K562 (cell line): ENCODE data around the gene COG6. TPM values are rescaled to one million over a fixed set of nuclear protein-coding genes. Genes with fewer than 3 reads are reported as not detected.

Experiments
- ATAC-seq: fragments of 200-7000 bp; cut with Tn5 transposase; 3 replicates; pipeline ENCODE4 v1.9.1; 2020; ENCODE audit warnings: moderate library complexity
- BruUV-seq: library from RNA; stranded (reverse); fragments of 400-500 nt; replicated peaks from 2 replicates; lab custom pipeline; 2021; lab: Mats Ljungman, UMichigan
- CTCF ChIA-PET: fragments of 300-600 bp; formaldehyde crosslinking; extraction: SDS; loops from one replicate; lab custom pipeline; 2021; ENCODE audit warnings: low intra/inter-chr PET ratio; lab: Yijun Ruan, JAX
- POLR2A ChIA-PET: fragments of 300-600, 350-650 bp; sonication (Branson Sonifier 250); formaldehyde crosslinking; extraction: SDS; loops from one replicate; lab custom pipeline; 2021; ENCODE audit warnings: antibody characterized with exemption, inconsistent platforms; lab: Yijun Ruan, JAX
- DNase-seq, 4 experiments: peaks; one replicate each; pipeline versions ENCODE4 v3.0.0 to v3.0.0-alpha.2; 2011 to 2018; ENCODE audit warnings: low spot score in 3 of 4, mixed read lengths in 3 of 4; ENCODE audit errors: extremely low read depth in 1 of 4
- FAIRE-seq: peaks from 2 replicates; lab custom pipeline; 2011; peaks lifted over from hg19 to GRCh38; lab: Jason Lieb, UNC
- H2AFZ ChIP-seq: 2 replicates; pipeline ENCODE4 v1.6.0; 2011; ENCODE audit warnings: low read depth, low read length, control low read depth, inconsistent platforms
- H3K27ac ChIP-seq: fragments of 200-600 bp; 3 replicates; pipeline ENCODE4 v1.8.0; 2011; ENCODE audit warnings: low read depth, mild to moderate bottlenecking, control low read depth, inconsistent platforms, low read length, moderate library complexity, mixed read lengths; ENCODE audit errors: extremely low read depth
- H3K27me3 ChIP-seq, 2 experiments: fragments of 300-600 bp in 1 of 2; 2 replicates in 1 of 2; 3 replicates in 1 of 2; pipeline versions ENCODE4 v1.6.0 to v1.8.0; 2011; ENCODE audit warnings: inconsistent platforms in 2 of 2, low read length in 2 of 2, mild to moderate bottlenecking in 1 of 2, mixed read lengths in 1 of 2, moderate library complexity in 1 of 2; ENCODE audit not compliant: control insufficient read depth in 2 of 2, insufficient read depth in 2 of 2
- H3K36me3 ChIP-seq: fragments of 300-600 bp; 3 replicates; pipeline ENCODE4 v1.8.0; 2011; ENCODE audit warnings: mild to moderate bottlenecking, low read length, inconsistent platforms; ENCODE audit not compliant: control insufficient read depth, insufficient read depth
- H3K4me1 ChIP-seq, 2 experiments: fragments of 200-600 bp in 1 of 2; replicated peaks in 1 of 2; 2 replicates in 1 of 2; 3 replicates in 1 of 2; pipeline versions ENCODE4 v1.5.1 to v1.8.0; 2011; ENCODE audit warnings: inconsistent platforms in 2 of 2, low read length in 2 of 2, mild to moderate bottlenecking in 1 of 2, mixed read lengths in 1 of 2, moderate library complexity in 1 of 2; ENCODE audit not compliant: control insufficient read depth in 2 of 2, insufficient read depth in 2 of 2
- H3K4me2 ChIP-seq: 2 replicates; pipeline ENCODE4 v1.6.1; 2011; ENCODE audit warnings: low read length, control low read depth, inconsistent platforms, mixed read lengths; ENCODE audit not compliant: insufficient read depth
- H3K4me3 ChIP-seq: fragments of 200-600 bp; sonication (generic), shearing (Covaris generic); 2 replicates; pipeline ENCODE4 v1.5.1; 2016; ENCODE audit warnings: control low read depth, inconsistent platforms
- H3K79me2 ChIP-seq: fragments of 200-600 bp; 3 replicates; pipeline ENCODE4 v1.8.0; 2011; ENCODE audit warnings: low read length, inconsistent platforms; ENCODE audit not compliant: control insufficient read depth, insufficient read depth
- H3K9ac ChIP-seq, 2 experiments: 2 replicates each; pipeline versions ENCODE4 v1.6.0 to v1.6.1; 2011; ENCODE audit warnings: low read depth in 2 of 2, low read length in 2 of 2, control low read depth in 1 of 2, inconsistent platforms in 1 of 2, mild to moderate bottlenecking in 1 of 2, mixed read lengths in 1 of 2; ENCODE audit not compliant: insufficient read depth in 1 of 2
- H3K9me1 ChIP-seq: one replicate; pipeline ENCODE4 v1.6.0; 2011; ENCODE audit warnings: inconsistent platforms, mild to moderate bottlenecking, low read length, moderate library complexity; ENCODE audit not compliant: control insufficient read depth, insufficient read depth
- H3K9me3 ChIP-seq: replicated peaks from 2 replicates; pipeline ENCODE4 v1.5.1; 2011; ENCODE audit warnings: low read depth, low read length, inconsistent platforms; ENCODE audit not compliant: control insufficient read depth, insufficient read depth
- H4K20me1 ChIP-seq: replicated peaks from 2 replicates; pipeline ENCODE4 v1.6.1; 2011; ENCODE audit warnings: low read length, inconsistent platforms, mixed read lengths; ENCODE audit not compliant: control insufficient read depth, insufficient read depth
- BRF1 ChIP-seq: IDR thresholded peaks from 3 replicates; pipeline ENCODE4 v1.6.1; 2011; ENCODE audit warnings: borderline replicate concordance, mild to moderate bottlenecking; ENCODE audit not compliant: insufficient read length; ENCODE audit errors: extremely low read depth
- CCAR2 ChIP-seq: fragments of 200-400 bp; formaldehyde crosslinking; IDR thresholded peaks from 2 replicates; pipeline ENCODE4 v1.6.1; 2017; ENCODE audit warnings: mild to moderate bottlenecking, low read depth, low read length
- CHCHD3 ChIP-seq: fragments of 250-450 bp; sonication (Bioruptor Pico); IDR thresholded peaks from 2 replicates; pipeline ENCODE4 v2.1.2; 2022; ENCODE audit warnings: mild to moderate bottlenecking
- FOXA1 ChIP-seq: fragments of 450-650 bp; IDR thresholded peaks from 2 replicates; pipeline ENCODE4 v1.6.1; 2016; ENCODE audit warnings: mild to moderate bottlenecking, borderline replicate concordance
- GATAD2B ChIP-seq: fragments of 450-650 bp; IDR thresholded peaks from 2 replicates; pipeline ENCODE4 v1.6.1; 2017; ENCODE audit warnings: mild to moderate bottlenecking, borderline replicate concordance
- HLTF ChIP-seq: fragments of 450-650 bp; IDR thresholded peaks from 2 replicates; pipeline ENCODE4 v1.6.1; 2016
- KHSRP ChIP-seq: fragments of 450-650 bp; IDR thresholded peaks from 2 replicates; pipeline ENCODE4 v1.6.1; 2017
- RBM17 ChIP-seq: fragments of 200-400 bp; formaldehyde crosslinking; IDR thresholded peaks from 2 replicates; pipeline ENCODE4 v1.6.1; 2017; ENCODE audit warnings: low read depth, mild to moderate bottlenecking, low read length, borderline replicate concordance
- TAF7 ChIP-seq: fragments of 450-650 bp; IDR thresholded peaks from 2 replicates; pipeline ENCODE4 v1.6.1; 2016; ENCODE audit warnings: missing genetic modification characterization, missing compliant biosample characterization
- ZKSCAN1 ChIP-seq: fragments of 150-350 bp; IDR thresholded peaks from 2 replicates; pipeline ENCODE4 v1.6.1; 2016; ENCODE audit warnings: low read depth, low read length
- ZNF436 ChIP-seq: fragments of 250-450, 450-650 bp; sonication (Bioruptor Pico); formaldehyde crosslinking; IDR thresholded peaks from 2 replicates; pipeline ENCODE4 v1.7.0; 2020; ENCODE audit warnings: mild to moderate bottlenecking
- ZNF583 ChIP-seq: fragments of 250-450 bp; sonication (Bioruptor Pico); IDR thresholded peaks from 2 replicates; pipeline ENCODE4 v1.4.0; 2020
- WGBS: fragments of 100-300 bp; shearing (Covaris generic); methylation state at CpG from one replicate; pipeline ENCODE4 v1.1.6; 2016; ENCODE audit warnings: low coverage, mixed read lengths; ENCODE audit not compliant: insufficient coverage; ENCODE audit errors: missing lambda C conversion rate; 5-methylcytosine and 5-hydroxymethylcytosine counted together
- in situ Hi-C: fragments of 300-500 bp; cut with MboI; formaldehyde crosslinking; loops from 4 replicates; pipeline ENCODE4 v1.15.0; 2018; ENCODE audit warnings: inconsistent platforms, mixed read lengths
- intact Hi-C: fragments of 100-400 bp; cut with micrococcal nuclease; formaldehyde crosslinking; loops from 2 replicates; pipeline ENCODE4 v1.14.2; 2022
- polyA plus RNA-seq, 8 experiments: library from polyadenylated mRNA; depleted of rRNA in 4 of 8; stranded (reverse) in 5 of 8; unstranded in 3 of 8; fragments of >200 nt; fragmentation: Nextera tagmentation in 2 of 8; fragmentation: Illumina TruSeq in 1 of 8; extraction: Ambion mirVana in 2 of 8; extraction: Trizol in 1 of 8; gene quantifications; 2 replicates each; pipeline versions ENCODE4 v1.2.1 to v1.2.3, GENCODE V29; 2011 to 2014; ENCODE audit warnings: inconsistent platforms in 1 of 8, missing spikeins in 1 of 8
- total RNA-seq, 7 experiments: library from RNA; depleted of rRNA in 6 of 7; stranded (reverse); fragments of >200 nt in 6 of 7; fragmentation: Illumina TruSeq in 2 of 7; extraction: Trizol in 2 of 7; gene quantifications; 2 replicates each; pipeline versions ENCODE4 v1.2.1 to v1.2.3, GENCODE V29; 2011 to 2021; ENCODE audit warnings: low replicate concordance in 1 of 7
- TF ChIP-seq, protein P1 (sequence below): fragments of 250-450 bp; sonication (Bioruptor Pico); IDR thresholded peaks from 2 replicates; pipeline ENCODE4 v1.8.0; 2022; ENCODE audit warnings: inconsistent platforms, mild to moderate bottlenecking, moderate library complexity, borderline replicate concordance
- TF ChIP-seq, protein P2 (sequence below): sonication (generic); formaldehyde crosslinking; IDR thresholded peaks from 2 replicates; pipeline ENCODE4 v1.8.0; 2022; ENCODE audit warnings: mild to moderate bottlenecking, missing genetic modification reagents
- TF ChIP-seq, protein P3 (sequence below): IDR thresholded peaks from 2 replicates; pipeline ENCODE4 v1.6.1; 2011; ENCODE audit not compliant: insufficient read length; ENCODE audit errors: extremely low read depth

COG6 gene
- total and polyA plus RNA-seq, 9 of the 15 experiments (the other 6 are each of a cell fraction or from before 2014, with no cell fraction given): 2.6 to 20.9 (median 9.6) TPM

DNA sequence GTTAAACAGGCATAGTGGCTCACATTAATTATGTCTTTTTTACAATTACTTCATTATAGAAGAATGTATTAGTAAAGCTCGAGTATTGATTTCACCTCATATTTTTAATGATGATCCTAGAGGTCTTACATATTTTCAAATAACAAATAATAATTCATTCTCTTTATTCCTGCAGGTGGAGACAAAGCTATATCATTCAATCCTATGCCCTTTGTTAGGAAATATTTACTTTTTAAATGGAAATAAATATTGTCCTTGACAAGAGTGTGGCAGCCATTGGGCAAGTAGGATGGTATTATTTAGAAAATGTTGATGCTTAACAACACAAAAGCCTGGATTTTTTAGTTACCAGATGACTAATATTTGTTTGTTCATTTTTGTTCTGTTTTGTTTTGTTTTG is 127.6 kb downstream of the COG6 start:
- no peak for ATAC-seq
- no peak overlapping the region for H3K27ac ChIP-seq
- no peaks in the 10 kb centered on the region for H3K9me1 ChIP-seq
- H3K9me3 ChIP-seq: no peaks in the 10 kb centered on the region
- H3K4me1 ChIP-seq: no peaks in the 10 kb centered on the region
- no peak for FAIRE-seq
- 0% methylated on average over 1 of the region's 1 CpG for WGBS
- no peak overlapping the region for H3K4me2 ChIP-seq
- ChIA-PET POLR2A (interaction anchor here (0.6 kb wide), 1 partner anchor 277 kb away, joined by 3 read pairs; no protein-coding TSS in a partner anchor), CTCF (no interaction called here)
- no peak overlapping the region for H3K4me3 ChIP-seq
- no peaks in the 10 kb centered on the region for H3K79me2 ChIP-seq
- TF ChIP-seq CHCHD3 (CRISPR knock-in tag): no peak
- TF ChIP-seq HLTF: no peak
- no peak for TF ChIP-seq ZNF436 (CRISPR knock-in tag)
- TF ChIP-seq, protein P1, sequence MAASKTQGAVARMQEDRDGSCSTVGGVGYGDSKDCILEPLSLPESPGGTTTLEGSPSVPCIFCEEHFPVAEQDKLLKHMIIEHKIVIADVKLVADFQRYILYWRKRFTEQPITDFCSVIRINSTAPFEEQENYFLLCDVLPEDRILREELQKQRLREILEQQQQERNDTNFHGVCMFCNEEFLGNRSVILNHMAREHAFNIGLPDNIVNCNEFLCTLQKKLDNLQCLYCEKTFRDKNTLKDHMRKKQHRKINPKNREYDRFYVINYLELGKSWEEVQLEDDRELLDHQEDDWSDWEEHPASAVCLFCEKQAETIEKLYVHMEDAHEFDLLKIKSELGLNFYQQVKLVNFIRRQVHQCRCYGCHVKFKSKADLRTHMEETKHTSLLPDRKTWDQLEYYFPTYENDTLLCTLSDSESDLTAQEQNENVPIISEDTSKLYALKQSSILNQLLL: no peak
- TF ChIP-seq BRF1: no peak
- no peak for TF ChIP-seq CCAR2
- TF ChIP-seq, protein P2, sequence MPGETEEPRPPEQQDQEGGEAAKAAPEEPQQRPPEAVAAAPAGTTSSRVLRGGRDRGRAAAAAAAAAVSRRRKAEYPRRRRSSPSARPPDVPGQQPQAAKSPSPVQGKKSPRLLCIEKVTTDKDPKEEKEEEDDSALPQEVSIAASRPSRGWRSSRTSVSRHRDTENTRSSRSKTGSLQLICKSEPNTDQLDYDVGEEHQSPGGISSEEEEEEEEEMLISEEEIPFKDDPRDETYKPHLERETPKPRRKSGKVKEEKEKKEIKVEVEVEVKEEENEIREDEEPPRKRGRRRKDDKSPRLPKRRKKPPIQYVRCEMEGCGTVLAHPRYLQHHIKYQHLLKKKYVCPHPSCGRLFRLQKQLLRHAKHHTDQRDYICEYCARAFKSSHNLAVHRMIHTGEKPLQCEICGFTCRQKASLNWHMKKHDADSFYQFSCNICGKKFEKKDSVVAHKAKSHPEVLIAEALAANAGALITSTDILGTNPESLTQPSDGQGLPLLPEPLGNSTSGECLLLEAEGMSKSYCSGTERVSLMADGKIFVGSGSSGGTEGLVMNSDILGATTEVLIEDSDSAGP: no peak
- TF ChIP-seq TAF7 (tag): no peak
- no peak for TF ChIP-seq RBM17
- TF ChIP-seq GATAD2B: no peak
- TF ChIP-seq, protein P3, sequence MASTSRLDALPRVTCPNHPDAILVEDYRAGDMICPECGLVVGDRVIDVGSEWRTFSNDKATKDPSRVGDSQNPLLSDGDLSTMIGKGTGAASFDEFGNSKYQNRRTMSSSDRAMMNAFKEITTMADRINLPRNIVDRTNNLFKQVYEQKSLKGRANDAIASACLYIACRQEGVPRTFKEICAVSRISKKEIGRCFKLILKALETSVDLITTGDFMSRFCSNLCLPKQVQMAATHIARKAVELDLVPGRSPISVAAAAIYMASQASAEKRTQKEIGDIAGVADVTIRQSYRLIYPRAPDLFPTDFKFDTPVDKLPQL: no peak
- TF ChIP-seq FOXA1: no peak
- TF ChIP-seq KHSRP: no peak
- no peak for TF ChIP-seq ZKSCAN1
- no peak for TF ChIP-seq ZNF583 (CRISPR knock-in tag)
- H3K9ac ChIP-seq: no peak overlapping the region
- no peak overlapping the region for H2AFZ ChIP-seq
- no peaks in the 10 kb centered on the region for H3K36me3 ChIP-seq
- H3K27me3 ChIP-seq: no peaks in the 10 kb centered on the region
- DNase-seq: no peak
- intact Hi-C loops: no loop called here
- BruUV-seq: no TSS peak
- H4K20me1 ChIP-seq: no peaks in the 10 kb centered on the region
- in situ Hi-C loops: no loop called here
